DOHH2 (cell line): ENCODE results near the gene ASGR2.

ENCODE experiments used
- EZH2phosphoT487 ChIP-seq: fragments of 200-600 bp; sonication (generic); IDR thresholded peaks from 2 replicates; pipeline ENCODE4 v1.6.1; 2017; ENCODE audit warnings: borderline replicate concordance, mild to moderate bottlenecking, antibody characterized with exemption, low read length, moderate library complexity, mixed read lengths
- TF ChIP-seq, protein P1 (sequence below): fragments of 200-600 bp; sonication (generic); IDR thresholded peaks from one replicate; pipeline ENCODE4 v1.5.1; 2014; ENCODE audit warnings: antibody characterized with exemption, mild to moderate bottlenecking, low read depth, low read length; ENCODE audit not compliant: poor library complexity, severe bottlenecking

GRCh38 chr17:7138800-7139381, 24.3 kb upstream of the ASGR2 start:
- TF ChIP-seq, protein P1, sequence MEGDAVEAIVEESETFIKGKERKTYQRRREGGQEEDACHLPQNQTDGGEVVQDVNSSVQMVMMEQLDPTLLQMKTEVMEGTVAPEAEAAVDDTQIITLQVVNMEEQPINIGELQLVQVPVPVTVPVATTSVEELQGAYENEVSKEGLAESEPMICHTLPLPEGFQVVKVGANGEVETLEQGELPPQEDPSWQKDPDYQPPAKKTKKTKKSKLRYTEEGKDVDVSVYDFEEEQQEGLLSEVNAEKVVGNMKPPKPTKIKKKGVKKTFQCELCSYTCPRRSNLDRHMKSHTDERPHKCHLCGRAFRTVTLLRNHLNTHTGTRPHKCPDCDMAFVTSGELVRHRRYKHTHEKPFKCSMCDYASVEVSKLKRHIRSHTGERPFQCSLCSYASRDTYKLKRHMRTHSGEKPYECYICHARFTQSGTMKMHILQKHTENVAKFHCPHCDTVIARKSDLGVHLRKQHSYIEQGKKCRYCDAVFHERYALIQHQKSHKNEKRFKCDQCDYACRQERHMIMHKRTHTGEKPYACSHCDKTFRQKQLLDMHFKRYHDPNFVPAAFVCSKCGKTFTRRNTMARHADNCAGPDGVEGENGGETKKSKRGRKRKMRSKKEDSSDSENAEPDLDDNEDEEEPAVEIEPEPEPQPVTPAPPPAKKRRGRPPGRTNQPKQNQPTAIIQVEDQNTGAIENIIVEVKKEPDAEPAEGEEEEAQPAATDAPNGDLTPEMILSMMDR: no peak
- no peak for TF ChIP-seq EZH2phosphoT487
